ENCODE data around the gene PUS1.

PUS1 gene

DNA sequence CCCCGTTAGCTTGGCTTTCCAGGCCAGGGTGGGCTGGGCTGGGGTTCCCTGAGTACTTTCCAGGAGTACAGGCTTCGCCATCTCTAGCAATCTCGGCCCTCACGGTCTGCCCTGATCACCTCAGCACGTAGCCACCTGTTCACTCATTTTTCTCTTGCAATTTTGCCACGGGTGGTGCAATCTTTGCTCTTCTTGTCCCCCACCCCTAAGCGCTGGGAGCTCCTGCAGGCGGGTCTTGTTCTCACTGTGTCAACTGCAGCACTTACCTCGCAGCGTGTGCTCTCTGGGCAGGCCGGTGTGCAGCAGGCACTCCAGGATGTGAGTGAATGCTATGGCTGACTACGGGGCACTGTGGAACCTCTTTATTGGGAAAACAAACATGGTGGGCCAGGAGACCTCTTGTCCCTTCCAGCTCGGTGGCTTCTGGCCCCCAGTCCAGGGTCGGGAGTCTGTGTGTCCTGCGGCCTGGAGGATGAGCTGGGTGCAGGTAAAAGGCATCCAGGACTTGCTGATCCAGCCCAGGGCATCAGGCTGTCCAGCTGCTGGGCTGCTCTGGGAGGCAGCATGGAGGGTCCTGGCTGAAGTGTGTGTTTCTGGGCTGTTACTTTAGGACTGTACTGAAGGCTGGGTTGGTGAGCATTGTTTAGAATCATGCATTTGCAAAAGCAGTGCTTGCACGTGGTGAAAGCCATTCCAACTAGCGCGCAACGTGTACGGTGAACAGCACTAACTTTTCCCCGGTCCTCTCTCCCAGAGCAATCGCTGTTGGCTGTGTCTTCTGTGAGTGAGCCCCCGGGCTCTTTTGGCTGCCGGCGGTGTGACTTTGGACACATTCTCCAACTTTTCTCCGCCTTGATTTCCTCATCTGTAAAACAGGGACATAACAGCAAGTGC lies 36.1 kb upstream of the PUS1 start:
- TF ChIP-seq ZNF274 (IDR thresholded peaks at IDR 0.05; ENCODE audit: low read depth, low read length) (no peak), SUZ12 (IDR thresholded peaks at IDR 0.05; ENCODE audit: extremely low read depth, insufficient read depth, insufficient read length) (no peak), YY1 (IDR thresholded peaks at IDR 0.05; ENCODE audit: insufficient read depth, insufficient read length) (no peak)

DNA sequence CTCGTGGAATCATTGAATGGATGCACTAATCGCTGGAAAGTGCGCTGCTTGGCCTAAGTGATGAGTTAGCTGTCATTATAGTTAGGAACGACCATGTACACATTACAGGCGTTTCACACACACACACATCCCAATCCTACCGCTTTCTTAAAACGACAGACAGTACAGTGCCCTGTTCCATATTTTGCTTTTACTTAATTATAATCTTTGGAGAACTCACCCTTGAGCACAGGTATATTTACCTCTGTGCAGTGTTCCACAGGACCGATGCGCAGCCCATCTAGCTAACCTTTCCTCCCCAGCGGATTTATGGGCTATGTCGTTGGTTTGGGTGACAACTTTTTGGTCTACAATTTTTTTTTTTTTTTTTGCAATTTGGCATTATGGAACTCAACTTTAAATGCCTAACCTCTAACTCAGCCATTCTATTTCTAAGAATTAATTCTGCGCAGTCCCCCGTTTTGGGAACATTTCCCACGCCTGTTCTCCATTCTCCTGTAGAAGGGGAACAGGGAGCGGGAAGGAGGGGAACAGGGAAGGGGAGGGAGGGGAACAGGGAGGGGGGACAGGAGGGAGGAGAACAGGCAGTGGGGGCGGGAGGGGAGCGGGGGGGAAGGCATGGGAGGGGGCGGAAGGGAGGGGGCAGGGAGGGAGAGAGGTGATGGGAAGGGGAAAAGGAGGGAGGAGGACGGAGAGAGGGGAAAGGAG lies 35.3 kb upstream of the PUS1 start:
- peaks cover 11% of the 10 kb centered on the region for H3K36me3 ChIP-seq (ENCODE audit: insufficient read depth, insufficient read length, low read length)
- no peak overlapping the region for H3K9ac ChIP-seq (ENCODE audit: insufficient read length, low read depth)
- TF ChIP-seq ZNF274 (IDR thresholded peaks at IDR 0.05; ENCODE audit: low read depth, low read length): no peak
- H3K27me3 ChIP-seq (ENCODE audit: insufficient read depth, insufficient read length): no peaks in the 10 kb centered on the region
- DNase-seq (ENCODE audit: low read depth, low spot score): no peak
- no peak overlapping the region for H3K4me3 ChIP-seq (ENCODE audit: insufficient read length, low read depth)
- H3K9me3 ChIP-seq (ENCODE audit: insufficient read depth, low read length): no peaks in the 10 kb centered on the region
- peaks cover 21% of the 10 kb centered on the region for H3K4me1 ChIP-seq (ENCODE audit: insufficient read depth, insufficient read length)

More for the DNA sequence above, 36.1 kb upstream of the PUS1 start:
- Histone ChIP-seq H3K27me3 (ENCODE audit: insufficient read depth, insufficient read length) (no peaks in the 10 kb centered on the region), H3K4me1 (ENCODE audit: insufficient read depth, insufficient read length) (peaks cover 23% of the 10 kb centered on the region), H3K4me3 (ENCODE audit: insufficient read length, low read depth) (no peak overlapping the region), H3K9me3 (ENCODE audit: insufficient read depth, low read length) (no peaks in the 10 kb centered on the region), H3K9ac (ENCODE audit: insufficient read length, low read depth) (no peak overlapping the region), H3K36me3 (ENCODE audit: insufficient read depth, insufficient read length, low read length) (peaks cover 11% of the 10 kb centered on the region)
- no peak for DNase-seq (ENCODE audit: low read depth, low spot score)

DNA sequence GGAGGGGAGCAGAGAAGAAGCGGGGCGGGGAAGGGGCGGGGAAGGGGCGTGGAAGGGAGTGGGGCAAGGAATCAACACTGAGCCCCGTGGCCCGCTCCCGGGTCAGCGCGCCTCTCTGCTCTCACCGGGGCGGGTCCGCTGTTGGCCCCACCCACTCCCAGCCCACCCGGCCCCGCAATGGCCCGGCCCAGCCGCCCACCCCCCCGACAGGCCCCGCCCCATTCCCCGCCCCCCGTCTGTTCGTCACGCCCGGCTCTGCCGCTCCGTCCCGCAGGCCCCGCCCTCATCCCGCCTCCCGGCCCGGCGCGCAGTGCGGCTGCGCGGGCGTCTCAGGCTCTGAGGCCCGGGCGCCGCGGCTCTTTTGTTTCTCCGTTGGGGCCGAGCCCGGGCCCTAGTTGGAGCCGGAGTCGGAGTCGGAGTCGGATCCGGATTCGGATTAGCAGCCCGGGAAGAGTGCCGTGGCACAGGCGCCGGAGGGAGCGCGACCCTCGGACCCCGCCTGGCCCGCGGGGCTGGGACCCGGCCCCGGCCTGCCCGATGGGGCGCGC lies 34.7 kb upstream of the PUS1 start, which contains the start of gene ULK1:
Gene ULK1 (plus strand): TSS at position 310 of the 548 bp plus-strand sequence. CDS start 380 bp downstream, outside the sequence.
- H3K4me3 ChIP-seq (ENCODE audit: insufficient read length, low read depth): peak within 1 kb of the TSS; percentile 58

DNA sequence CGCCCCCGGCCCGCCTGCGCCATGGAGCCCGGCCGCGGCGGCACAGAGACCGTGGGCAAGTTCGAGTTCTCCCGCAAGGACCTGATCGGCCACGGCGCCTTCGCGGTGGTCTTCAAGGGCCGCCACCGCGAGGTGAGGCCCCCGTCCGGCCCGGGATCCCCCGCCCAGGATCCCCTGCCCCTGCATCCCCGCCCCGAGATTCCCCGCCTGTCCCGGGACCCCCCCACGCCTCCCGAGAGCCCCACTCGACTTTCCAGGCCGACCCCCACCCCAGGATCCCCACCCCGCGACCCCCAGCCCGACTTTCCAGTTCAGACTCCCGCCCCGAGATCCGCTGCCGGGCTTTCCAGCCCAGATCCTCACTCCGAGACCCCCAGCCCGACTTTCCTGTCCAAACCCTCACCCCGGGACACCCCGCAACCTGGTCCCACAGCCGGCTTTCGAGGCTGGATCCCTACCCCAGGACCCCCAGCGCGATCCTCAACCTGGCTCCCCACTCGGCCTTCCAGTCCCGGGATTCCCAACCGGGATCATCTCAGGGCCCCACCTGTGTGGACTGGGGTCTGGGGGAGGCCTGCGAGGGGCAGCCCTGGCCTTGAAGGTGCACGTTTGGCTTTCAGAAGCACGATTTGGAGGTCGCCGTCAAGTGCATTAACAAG lies 34.0 kb upstream of the PUS1 start:
- Histone ChIP-seq H3K9me3 (ENCODE audit: insufficient read depth, low read length) (no peaks in the 10 kb centered on the region), H3K9ac (ENCODE audit: insufficient read length, low read depth) (peak overlapping the region; percentile 87)
- TF ChIP-seq ZNF274 (IDR thresholded peaks at IDR 0.05; ENCODE audit: low read depth, low read length) (no peak), SUZ12 (IDR thresholded peaks at IDR 0.05; ENCODE audit: extremely low read depth, insufficient read depth, insufficient read length) (no peak)

More for the DNA sequence above, 34.7 kb upstream of the PUS1 start, which contains the start of gene ULK1:
- H3K9ac ChIP-seq (ENCODE audit: insufficient read length, low read depth): peak within 1 kb of the TSS; percentile 87
- peaks cover 18% of the 10 kb centered on the region for H3K4me1 ChIP-seq (ENCODE audit: insufficient read depth, insufficient read length)
- no peak for TF ChIP-seq SUZ12 (IDR thresholded peaks at IDR 0.05; ENCODE audit: extremely low read depth, insufficient read depth, insufficient read length)
- no peak for TF ChIP-seq ZNF274 (IDR thresholded peaks at IDR 0.05; ENCODE audit: low read depth, low read length)
- TF ChIP-seq YY1 (IDR thresholded peaks at IDR 0.05; ENCODE audit: insufficient read depth, insufficient read length): no peak
- H3K9me3 ChIP-seq (ENCODE audit: insufficient read depth, low read length): no peaks in the 10 kb centered on the region
- H3K36me3 ChIP-seq (ENCODE audit: insufficient read depth, insufficient read length, low read length): peaks cover 11% of the 10 kb centered on the region
- no peaks in the 10 kb centered on the region for H3K27me3 ChIP-seq (ENCODE audit: insufficient read depth, insufficient read length)
- peak; percentile 80 for DNase-seq (ENCODE audit: low read depth, low spot score)

DNA sequence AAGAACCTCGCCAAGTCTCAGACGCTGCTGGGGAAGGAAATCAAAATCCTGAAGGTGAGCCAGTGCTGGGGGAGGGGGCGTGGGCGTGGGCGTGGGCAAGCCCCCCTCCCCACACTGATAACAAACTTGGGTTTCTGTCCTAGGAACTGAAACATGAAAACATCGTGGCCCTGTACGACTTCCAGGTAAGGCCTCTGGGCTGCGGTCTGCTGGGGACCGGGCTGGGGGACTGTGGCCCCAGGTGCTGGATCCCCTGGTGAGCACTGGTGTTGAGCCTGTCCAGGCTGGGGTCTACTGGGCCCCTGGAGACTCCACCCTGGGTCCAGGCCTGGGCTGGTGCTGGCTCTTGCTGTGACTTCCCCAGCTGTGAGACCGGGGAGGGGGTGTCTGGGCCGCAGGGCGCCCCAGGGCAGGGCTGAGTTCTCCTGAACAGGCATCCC lies 33.4 kb upstream of the PUS1 start:
- no peak for DNase-seq (ENCODE audit: low read depth, low spot score)
- Histone ChIP-seq H3K4me1 (ENCODE audit: insufficient read depth, insufficient read length) (peaks cover 24% of the 10 kb centered on the region), H3K36me3 (ENCODE audit: insufficient read depth, insufficient read length, low read length) (peaks cover 14% of the 10 kb centered on the region), H3K4me3 (ENCODE audit: insufficient read length, low read depth) (peak overlapping the region; percentile 52), H3K27me3 (ENCODE audit: insufficient read depth, insufficient read length) (no peaks in the 10 kb centered on the region), H3K9me3 (ENCODE audit: insufficient read depth, low read length) (no peaks in the 10 kb centered on the region), H3K9ac (ENCODE audit: insufficient read length, low read depth) (peak overlapping the region; percentile 87)
- no peak for TF ChIP-seq ZNF274 (IDR thresholded peaks at IDR 0.05; ENCODE audit: low read depth, low read length)
- TF ChIP-seq YY1 (IDR thresholded peaks at IDR 0.05; ENCODE audit: insufficient read depth, insufficient read length): no peak
- TF ChIP-seq SUZ12 (IDR thresholded peaks at IDR 0.05; ENCODE audit: extremely low read depth, insufficient read depth, insufficient read length): no peak

More for the DNA sequence above, 34.0 kb upstream of the PUS1 start:
- Histone ChIP-seq H3K27me3 (ENCODE audit: insufficient read depth, insufficient read length) (no peaks in the 10 kb centered on the region), H3K36me3 (ENCODE audit: insufficient read depth, insufficient read length, low read length) (peaks cover 11% of the 10 kb centered on the region), H3K4me3 (ENCODE audit: insufficient read length, low read depth) (peak overlapping the region; percentile 52), H3K4me1 (ENCODE audit: insufficient read depth, insufficient read length) (peaks cover 21% of the 10 kb centered on the region)
- DNase-seq (ENCODE audit: low read depth, low spot score): no peak

DNA sequence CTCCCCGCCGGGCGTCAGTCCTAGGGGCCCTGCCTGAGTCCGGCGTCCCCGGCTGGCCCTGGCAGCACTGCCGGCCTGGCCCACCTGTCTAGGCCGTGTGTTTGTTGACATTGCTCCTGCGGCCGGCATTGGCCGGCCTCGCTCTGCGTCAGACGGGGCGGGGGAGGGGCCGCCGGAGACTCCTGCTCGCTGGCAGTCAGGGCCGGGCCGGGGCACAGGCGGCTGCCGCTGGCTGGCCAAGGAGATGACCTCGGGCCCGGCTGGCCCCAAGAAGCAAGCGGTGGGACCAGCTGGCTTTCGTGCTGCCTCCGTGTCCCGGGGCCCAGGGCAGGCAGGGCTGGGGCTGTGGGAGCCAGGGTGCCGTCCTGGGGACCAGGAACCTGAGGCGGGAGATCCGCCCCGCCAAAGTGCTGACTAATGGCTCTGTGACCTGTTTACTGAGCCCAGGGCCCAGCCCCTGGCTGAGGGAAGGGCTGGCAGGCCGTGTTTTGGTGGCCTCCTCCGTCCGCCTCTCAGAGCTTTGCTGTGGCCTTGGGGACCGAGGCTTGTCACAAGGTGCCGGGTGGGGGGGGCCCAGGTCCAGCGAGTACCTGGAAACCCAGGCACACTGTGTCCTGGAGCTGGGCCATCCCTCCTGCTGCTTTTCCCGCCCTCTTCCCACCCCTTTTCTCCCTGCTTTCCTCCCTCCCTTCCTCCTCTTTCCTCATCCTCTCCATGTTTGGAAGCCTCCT lies 32.8 kb upstream of the PUS1 start:
- Histone ChIP-seq H3K4me3 (ENCODE audit: insufficient read length, low read depth) (peak overlapping the region; percentile 52), H3K36me3 (ENCODE audit: insufficient read depth, insufficient read length, low read length) (peaks cover 14% of the 10 kb centered on the region), H3K27me3 (ENCODE audit: insufficient read depth, insufficient read length) (no peaks in the 10 kb centered on the region), H3K9me3 (ENCODE audit: insufficient read depth, low read length) (no peaks in the 10 kb centered on the region), H3K9ac (ENCODE audit: insufficient read length, low read depth) (peak overlapping the region; percentile 87), H3K4me1 (ENCODE audit: insufficient read depth, insufficient read length) (peaks cover 25% of the 10 kb centered on the region)
- peak; percentile 83 for DNase-seq (ENCODE audit: low read depth, low spot score)
- TF ChIP-seq YY1 (IDR thresholded peaks at IDR 0.05; ENCODE audit: insufficient read depth, insufficient read length) (no peak), ZNF274 (IDR thresholded peaks at IDR 0.05; ENCODE audit: low read depth, low read length) (no peak), SUZ12 (IDR thresholded peaks at IDR 0.05; ENCODE audit: extremely low read depth, insufficient read depth, insufficient read length) (no peak)
